ENCODE measurements around the gene P2RX4. TPM values are rescaled to one million over a fixed set of nuclear protein-coding genes. Genes with fewer than 3 reads are reported as not detected.

P2RX4 gene
- polyA plus RNA-seq, 1 donor (not counting 4 experiments of a cell fraction or from before 2014, with no cell fraction given), result 5.1 TPM

DNA sequence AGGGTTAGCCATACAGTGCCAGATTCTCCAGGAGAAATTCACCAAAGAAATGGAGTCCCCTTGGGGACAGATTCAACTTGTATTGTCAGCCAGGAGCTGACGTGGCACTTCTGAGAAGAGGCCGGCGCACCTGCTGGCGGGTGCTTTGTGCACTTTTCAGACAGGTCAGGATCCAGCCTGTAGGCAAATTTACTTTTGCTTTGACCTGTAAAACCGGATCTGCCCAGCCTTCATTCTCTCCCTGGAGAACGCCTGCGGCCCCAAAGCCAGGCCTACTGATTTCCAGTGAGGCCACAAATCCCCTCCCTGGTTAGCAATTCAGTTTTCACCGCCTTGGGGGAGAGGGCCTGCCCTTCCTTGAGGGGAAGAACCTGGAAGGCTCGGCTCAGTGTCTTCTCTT, 17.4 kb downstream of the P2RX4 start:
- Histone ChIP-seq H3K4me1 (ENCODE audit: control insufficient read depth, extremely low read depth, insufficient read depth, low read length) (peaks cover 22% of the 10 kb centered on the region), H3K79me2 (ENCODE audit: control insufficient read depth, insufficient read depth, low read length) (no peaks in the 10 kb centered on the region), H2AFZ (ENCODE audit: control insufficient read depth, low read length) (no peak overlapping the region), H4K20me1 (ENCODE audit: control insufficient read depth, extremely low read depth, insufficient read depth, low read length) (no peaks in the 10 kb centered on the region), H3K4me3 (ENCODE audit: control insufficient read depth in 2 of 3, extremely low read depth in 1 of 3, insufficient read depth in 2 of 3, low read depth in 1 of 3, low read length in 3 of 3) (no peak overlapping the region), H3K9me1 (ENCODE audit: control insufficient read depth, extremely low read depth, insufficient read depth, low read length) (no peaks in the 10 kb centered on the region), H3K4me2 (ENCODE audit: control insufficient read depth, extremely low read depth, insufficient read depth, low read depth, low read length) (peak overlapping the region; percentile 37), H3K9me3 (ENCODE audit: control insufficient read depth, low read depth, low read length) (no peaks in the 10 kb centered on the region), H3K36me3 (ENCODE audit: control insufficient read depth in 2 of 2, extremely low read depth in 1 of 2, insufficient read depth in 2 of 2, low read length in 2 of 2) (peaks cover 0 to 2% of the 10 kb centered on the region in 2 experiments), H3K27ac (ENCODE audit: control insufficient read depth, insufficient read depth, low read length) (no peak overlapping the region), H3K27me3 (ENCODE audit: control insufficient read depth, extremely low read depth, insufficient read depth, low read length) (no peaks in the 10 kb centered on the region), H3K9ac (ENCODE audit: control insufficient read depth, extremely low read depth, insufficient read depth, low read length) (no peak overlapping the region)
- FAIRE-seq (no peak), DNase-seq (ENCODE audit: low read depth, low spot score) (no peak)
- dilution Hi-C loops (cut with MboI; ENCODE audit: extremely low pct_ligation_motif_present, low sequenced_read_pairs), result no loop called here
- TF ChIP-seq, protein P1, sequence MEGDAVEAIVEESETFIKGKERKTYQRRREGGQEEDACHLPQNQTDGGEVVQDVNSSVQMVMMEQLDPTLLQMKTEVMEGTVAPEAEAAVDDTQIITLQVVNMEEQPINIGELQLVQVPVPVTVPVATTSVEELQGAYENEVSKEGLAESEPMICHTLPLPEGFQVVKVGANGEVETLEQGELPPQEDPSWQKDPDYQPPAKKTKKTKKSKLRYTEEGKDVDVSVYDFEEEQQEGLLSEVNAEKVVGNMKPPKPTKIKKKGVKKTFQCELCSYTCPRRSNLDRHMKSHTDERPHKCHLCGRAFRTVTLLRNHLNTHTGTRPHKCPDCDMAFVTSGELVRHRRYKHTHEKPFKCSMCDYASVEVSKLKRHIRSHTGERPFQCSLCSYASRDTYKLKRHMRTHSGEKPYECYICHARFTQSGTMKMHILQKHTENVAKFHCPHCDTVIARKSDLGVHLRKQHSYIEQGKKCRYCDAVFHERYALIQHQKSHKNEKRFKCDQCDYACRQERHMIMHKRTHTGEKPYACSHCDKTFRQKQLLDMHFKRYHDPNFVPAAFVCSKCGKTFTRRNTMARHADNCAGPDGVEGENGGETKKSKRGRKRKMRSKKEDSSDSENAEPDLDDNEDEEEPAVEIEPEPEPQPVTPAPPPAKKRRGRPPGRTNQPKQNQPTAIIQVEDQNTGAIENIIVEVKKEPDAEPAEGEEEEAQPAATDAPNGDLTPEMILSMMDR (optimal IDR thresholded peaks at IDR 0.05 in 1 of 3, IDR thresholded peaks at IDR 0.05 in 1 of 3, conservative IDR thresholded peaks at IDR 0.05 in 1 of 3; ENCODE audit: extremely low read depth in 1 of 3, insufficient read depth in 2 of 3, low read length in 3 of 3), result no peak
- TF ChIP-seq EZH2 (IDR thresholded peaks at IDR 0.05; ENCODE audit: low read length), result no peak

DNA sequence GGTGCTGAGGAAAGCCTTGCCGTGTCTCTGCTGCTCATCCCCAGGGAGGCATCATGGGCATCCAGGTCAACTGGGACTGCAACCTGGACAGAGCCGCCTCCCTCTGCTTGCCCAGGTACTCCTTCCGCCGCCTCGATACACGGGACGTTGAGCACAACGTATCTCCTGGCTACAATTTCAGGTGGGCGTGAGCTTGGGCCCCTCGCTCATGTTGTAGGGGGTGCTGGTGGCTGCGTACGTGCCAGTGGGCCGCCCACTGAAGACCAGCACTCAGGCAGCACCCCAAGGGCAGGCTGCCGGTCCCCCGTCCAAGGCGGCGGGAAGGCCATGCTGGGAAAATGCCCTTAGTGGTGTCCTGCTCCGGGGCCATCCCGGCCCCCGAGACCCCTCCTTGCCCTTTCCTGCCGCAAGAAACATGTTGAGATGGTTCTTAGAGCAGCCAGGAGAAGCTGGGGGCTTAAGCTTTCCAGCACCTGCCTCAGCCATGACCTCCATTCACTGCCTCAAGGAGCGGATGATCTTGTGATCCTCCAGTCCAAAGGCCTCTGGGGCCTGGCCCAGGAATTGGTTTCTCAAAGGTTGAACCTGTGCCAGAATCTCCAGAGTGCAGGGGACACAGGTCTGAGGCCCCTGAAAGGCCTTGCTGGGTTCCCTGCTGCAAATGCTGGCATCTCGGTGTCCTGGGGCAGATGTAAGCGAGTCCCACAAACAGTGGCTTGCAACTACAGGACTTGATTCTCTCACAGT, 19.2 kb downstream of the P2RX4 start:
- H3K79me2 ChIP-seq (ENCODE audit: control insufficient read depth, insufficient read depth, low read length), result no peaks in the 10 kb centered on the region
- H3K4me1 ChIP-seq (ENCODE audit: control insufficient read depth, extremely low read depth, insufficient read depth, low read length), result peaks cover 22% of the 10 kb centered on the region
- dilution Hi-C loops (cut with MboI; ENCODE audit: extremely low pct_ligation_motif_present, low sequenced_read_pairs), result no loop called here
- H3K4me3 ChIP-seq (ENCODE audit: control insufficient read depth in 2 of 3, extremely low read depth in 1 of 3, insufficient read depth in 2 of 3, low read depth in 1 of 3, low read length in 3 of 3), result no peak overlapping the region
- FAIRE-seq (no peak), DNase-seq (ENCODE audit: low read depth, low spot score) (no peak)
- H3K27ac ChIP-seq (ENCODE audit: control insufficient read depth, insufficient read depth, low read length), result peak overlapping the region; percentile 39
- no peaks in the 10 kb centered on the region for H3K9me1 ChIP-seq (ENCODE audit: control insufficient read depth, extremely low read depth, insufficient read depth, low read length)
- no peak overlapping the region for H3K9ac ChIP-seq (ENCODE audit: control insufficient read depth, extremely low read depth, insufficient read depth, low read length)
- TF ChIP-seq EZH2 (IDR thresholded peaks at IDR 0.05; ENCODE audit: low read length), result no peak
- TF ChIP-seq, protein P1 (optimal IDR thresholded peaks at IDR 0.05 in 1 of 3, IDR thresholded peaks at IDR 0.05 in 1 of 3, conservative IDR thresholded peaks at IDR 0.05 in 1 of 3; ENCODE audit: extremely low read depth in 1 of 3, insufficient read depth in 2 of 3, low read length in 3 of 3), result no peak
- no peaks in the 10 kb centered on the region for H4K20me1 ChIP-seq (ENCODE audit: control insufficient read depth, extremely low read depth, insufficient read depth, low read length)
- H2AFZ ChIP-seq (ENCODE audit: control insufficient read depth, low read length), result no peak overlapping the region
- no peaks in the 10 kb centered on the region for H3K27me3 ChIP-seq (ENCODE audit: control insufficient read depth, extremely low read depth, insufficient read depth, low read length)
- H3K36me3 ChIP-seq (ENCODE audit: control insufficient read depth in 2 of 2, extremely low read depth in 1 of 2, insufficient read depth in 2 of 2, low read length in 2 of 2), result peaks cover 0 to 2% of the 10 kb centered on the region in 2 experiments
- H3K9me3 ChIP-seq (ENCODE audit: control insufficient read depth, low read depth, low read length), result no peaks in the 10 kb centered on the region
- no peak overlapping the region for H3K4me2 ChIP-seq (ENCODE audit: control insufficient read depth, extremely low read depth, insufficient read depth, low read depth, low read length)

Measured in keratinocyte (primary cell).